Motor neuron (in vitro differentiated cells): ENCODE measurements around the gene AASS. TPM values are rescaled to one million over a fixed set of nuclear protein-coding genes. Genes with fewer than 3 reads are reported as not detected.
A peak's percentile ranks its signal among the peaks of the same experiment; 100 is the strongest.
"Not testable (repeated sequence)": the region's sequence is repeated elsewhere in the genome, so short reads cannot be mapped to it uniquely, and the experiment has no call there.

Experiments
- ATAC-seq, 8 experiments: fragments of 200-7000 bp; cut with Tn5 transposase; replicated peaks in 6 of 8; 2 replicates each; pipeline ENCODE4 v1.8.0; 2021; ENCODE audit warnings: mild to moderate bottlenecking in 8 of 8, moderate library complexity in 8 of 8
- H3K27ac ChIP-seq, 2 donors: fragments of 250-450 bp; sonication (Bioruptor Pico); 2 replicates each; pipeline ENCODE4 v1.9.0; 2021; ENCODE audit warnings: antibody characterized with exemption in 2 of 2, mild to moderate bottlenecking in 2 of 2, moderate library complexity in 1 of 2
- H3K4me1 ChIP-seq, 2 donors: fragments of 250-450 bp; sonication (Bioruptor Pico); replicated peaks in 1 of 2; 2 replicates each; pipeline ENCODE4 v1.6.1; 2021; ENCODE audit warnings: antibody characterized with exemption in 2 of 2, mild to moderate bottlenecking in 2 of 2, moderate library complexity in 1 of 2
- H3K4me3 ChIP-seq, 5 donors: fragments of 250-450 bp; sonication (Bioruptor Pico); 2 replicates each; pipeline ENCODE4 v1.9.0; 2021; ENCODE audit warnings: antibody characterized with exemption in 5 of 5, mild to moderate bottlenecking in 5 of 5, moderate library complexity in 4 of 5
- WGBS, 10 experiments: fragments of 450-650 bp; shearing (Covaris generic); methylation state at CpG; one replicate each; pipeline ENCODE4 v1.0.0; 2022; 5-methylcytosine and 5-hydroxymethylcytosine counted together
- in situ Hi-C, 9 experiments: fragments of 400-800 bp; cut with MboI; loops; one replicate each; pipeline ENCODE4 v1.15.0; 2021; ENCODE audit warnings: low sequenced_read_pairs in 9 of 9, low pct_unique_long_range_greater_than_20kb in 2 of 9; ENCODE audit not compliant: unreplicated experiment in 9 of 9
- total RNA-seq, 8 experiments: library from RNA; unstranded; fragments of 300-600 nt; gene quantifications; 2 replicates each; pipeline versions ENCODE4 v1.2.3 to v1.2.4, GENCODE V29; 2022

Gene AASS
- total RNA-seq, result 10 to 100 TPM in 7 of 8 experiments, 1 to 10 TPM in 1; 8.7 to 51.8 (median 16.2) TPM

DNA sequence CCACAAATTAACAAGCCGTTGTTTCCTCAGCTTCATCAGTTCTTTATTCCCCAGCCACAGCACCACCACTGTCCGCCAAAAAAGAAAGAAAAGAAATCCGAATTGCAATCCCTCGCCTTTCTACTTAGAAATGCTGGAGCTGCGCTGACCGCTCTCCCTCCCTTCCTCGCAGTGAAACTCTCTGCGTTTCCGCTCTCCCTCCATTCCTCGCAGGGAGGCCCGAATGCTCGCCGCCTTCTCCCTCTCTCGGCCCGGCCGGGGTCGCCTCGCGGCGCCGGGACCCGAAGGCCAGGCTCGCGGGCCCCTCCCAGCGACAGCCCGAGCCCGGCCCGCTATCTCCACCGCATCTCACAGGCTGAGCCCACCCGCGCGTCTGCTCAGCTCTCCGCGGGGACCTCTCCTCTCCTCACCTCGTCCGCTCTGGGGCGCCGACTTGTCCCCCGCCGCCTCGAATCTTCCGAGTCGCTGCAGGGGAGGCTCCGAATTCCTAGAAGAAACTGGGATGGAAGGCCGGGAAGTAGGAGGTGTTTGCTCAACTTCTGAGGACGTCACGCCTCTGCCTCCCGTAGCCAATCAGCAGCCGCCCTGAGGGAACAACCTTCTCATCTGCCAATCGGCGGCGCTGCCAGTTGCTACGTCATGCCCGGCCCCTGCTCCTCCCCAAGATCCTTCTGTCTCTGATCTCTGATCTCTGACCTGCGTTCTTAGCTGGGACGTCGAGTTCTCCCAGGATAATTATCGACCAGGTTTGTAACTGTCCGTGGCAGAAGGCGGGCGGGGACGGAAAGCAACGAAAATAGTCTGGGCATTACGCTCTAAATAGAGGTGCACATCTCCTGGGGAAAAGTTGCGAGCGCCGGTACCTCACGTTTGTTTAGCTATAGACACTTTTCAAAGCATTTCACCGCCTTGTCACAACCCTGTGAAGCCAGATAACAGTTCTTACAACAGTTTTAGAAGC lies at the start of gene AASS:
TSS of gene AASS (minus strand) at position 499 of the 961 bp plus-strand sequence. CDS start 10,523 bp downstream, outside the sequence.
- peak within 1 kb of the TSS in 1 of 2 donors; percentile 48 for H3K27ac ChIP-seq
- peak; percentile 94 to 99 (median 98) for ATAC-seq
- in situ Hi-C loops, result no loop called here
- peak within 1 kb of the TSS; percentile 58 to 96 (median 65) for H3K4me3 ChIP-seq
- 0 to 6% (median 0%) methylated on average over 1 to 32 of the region's 69 CpGs; no CpG with 5 or more reads in 2 of the 10 experiments for WGBS, 10 experiments
- peaks cover 3 to 4% of the 10 kb centered on the region in 2 donors for H3K4me1 ChIP-seq

DNA sequence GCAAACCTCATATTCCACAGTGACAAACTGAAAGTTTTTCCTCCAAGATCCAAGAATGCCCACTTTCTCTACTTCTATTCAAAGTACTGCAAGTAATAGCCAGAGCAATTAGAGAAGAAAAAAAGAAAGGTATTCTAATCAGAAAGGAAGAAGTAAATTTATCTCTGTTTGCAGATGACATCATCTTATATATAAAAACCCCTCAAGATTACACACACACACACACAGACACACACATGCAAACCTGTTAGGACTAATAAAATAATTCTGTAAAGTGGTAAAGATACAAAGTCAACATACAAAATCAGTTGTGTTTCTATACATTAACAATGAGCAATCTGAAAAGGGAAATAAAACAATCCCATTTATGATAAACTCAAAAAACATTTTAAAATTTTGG lies 44.7 kb upstream of the AASS start:
- H3K4me1 ChIP-seq, result no peaks in the 10 kb centered on the region
- ATAC-seq, result no peak
- H3K27ac ChIP-seq, result no peak overlapping the region
- in situ Hi-C loops, result no loop called here
- H3K4me3 ChIP-seq, result no peak overlapping the region

DNA sequence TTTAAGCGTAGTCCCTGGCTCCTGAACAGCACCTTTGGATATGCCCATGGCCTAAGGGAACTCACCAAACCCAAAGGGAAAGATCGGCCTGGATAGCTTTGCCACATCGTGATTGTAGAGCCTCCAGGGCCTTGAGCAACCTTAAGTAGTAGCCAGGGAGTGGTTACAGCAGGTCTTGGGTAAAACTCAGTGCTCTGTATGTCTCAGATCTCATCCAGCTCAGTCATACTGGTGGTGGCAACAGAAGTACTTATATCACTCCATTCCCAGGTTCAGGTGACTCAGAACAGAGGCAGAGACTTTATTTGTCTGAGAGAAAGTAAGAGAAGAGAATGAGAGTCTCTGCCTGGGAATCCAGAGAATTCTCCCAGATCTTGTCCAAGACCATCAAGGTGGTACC lies 39.1 kb upstream of the AASS start:
- in situ Hi-C loops, result no loop called here
- Histone ChIP-seq H3K27ac (no peak overlapping the region), H3K4me1 (no peaks in the 10 kb centered on the region), H3K4me3 (no peak overlapping the region)
- no peak for ATAC-seq
- WGBS, 10 experiments, result 0 to 90% (median 33%) methylated on average over 1 to 3 of the region's 3 CpGs; no CpG with 5 or more reads in 5 of the 10 experiments

DNA sequence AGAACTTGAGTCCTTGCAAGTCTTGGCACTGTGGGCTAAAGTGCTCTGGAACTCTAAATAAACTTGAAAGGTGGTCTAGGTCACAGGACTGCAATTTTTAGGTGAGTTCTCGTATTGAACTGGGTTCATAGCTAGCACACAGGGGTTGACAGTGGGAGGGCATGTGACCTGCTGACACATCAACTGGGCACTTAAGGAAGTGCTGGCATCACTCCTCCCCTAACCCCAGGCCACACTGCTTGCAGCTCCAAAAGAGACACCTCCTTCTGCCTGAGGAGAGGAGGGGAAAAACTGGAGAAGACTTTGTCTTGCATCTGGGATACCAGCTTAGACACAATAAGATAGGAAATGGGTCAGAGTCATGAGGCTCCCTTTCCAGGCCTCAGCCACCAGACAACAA lies 38.0 kb upstream of the AASS start:
- ATAC-seq, result no peak
- in situ Hi-C loops, result no loop called here
- Histone ChIP-seq H3K4me1 (no peaks in the 10 kb centered on the region), H3K4me3 (no peak overlapping the region), H3K27ac (no peak overlapping the region)
- WGBS, 10 experiments, result 0% methylated on average over 1 of the region's 1 CpG; no CpG with 5 or more reads in 7 of the 10 experiments

DNA sequence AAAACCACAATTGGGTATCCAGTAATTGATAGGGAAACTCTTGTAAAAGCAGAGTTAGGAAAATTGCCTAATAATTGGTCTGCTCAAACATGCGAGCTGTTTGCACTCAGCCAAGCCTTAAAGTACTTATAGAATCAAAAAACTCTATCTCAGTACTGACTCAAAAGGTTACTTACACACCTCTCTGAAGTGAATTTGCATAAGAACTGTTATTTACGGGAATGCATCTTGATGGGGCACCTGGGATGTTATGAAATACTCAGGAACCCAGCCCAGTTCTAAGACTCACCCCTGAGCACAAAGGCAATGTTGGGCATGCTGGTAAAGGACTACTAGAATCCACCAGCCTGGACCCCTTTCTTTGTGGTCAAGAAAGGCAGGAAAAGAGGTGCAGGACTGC lies 28.1 kb upstream of the AASS start:
- H3K4me1 ChIP-seq, H3K27ac ChIP-seq, ATAC-seq, H3K4me3 ChIP-seq, in situ Hi-C loops: not testable (repeated sequence)
- WGBS, 10 experiments, result 0 to 93% (median 80%) methylated on average over 1 to 2 of the region's 2 CpGs; no CpG with 5 or more reads in 3 of the 10 experiments

DNA sequence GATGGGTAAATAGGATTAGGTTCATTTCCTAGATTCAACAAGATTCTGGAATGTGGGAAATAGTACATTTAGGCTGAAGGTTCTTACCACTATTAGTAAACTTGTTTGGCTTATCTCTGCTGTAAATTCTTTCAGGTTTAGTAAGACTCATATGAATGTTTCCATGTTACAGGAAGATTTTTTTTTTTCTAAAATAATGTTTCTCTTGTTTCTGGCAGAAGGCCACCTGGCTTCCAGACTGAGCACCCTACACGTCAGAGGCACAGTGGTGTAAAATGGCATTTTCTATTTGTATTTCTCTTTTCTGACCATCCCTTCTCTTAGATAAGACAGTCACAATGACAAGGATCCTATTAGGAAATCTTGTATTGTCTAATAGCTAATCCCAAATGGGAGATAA lies 22.7 kb upstream of the AASS start:
- no peak for ATAC-seq
- 0 to 100% (median 55%) methylated on average over 1 of the region's 1 CpG for WGBS, 10 experiments
- in situ Hi-C loops, result no loop called here
- Histone ChIP-seq H3K4me1 (no peaks in the 10 kb centered on the region), H3K27ac (no peak overlapping the region), H3K4me3 (no peak overlapping the region)

DNA sequence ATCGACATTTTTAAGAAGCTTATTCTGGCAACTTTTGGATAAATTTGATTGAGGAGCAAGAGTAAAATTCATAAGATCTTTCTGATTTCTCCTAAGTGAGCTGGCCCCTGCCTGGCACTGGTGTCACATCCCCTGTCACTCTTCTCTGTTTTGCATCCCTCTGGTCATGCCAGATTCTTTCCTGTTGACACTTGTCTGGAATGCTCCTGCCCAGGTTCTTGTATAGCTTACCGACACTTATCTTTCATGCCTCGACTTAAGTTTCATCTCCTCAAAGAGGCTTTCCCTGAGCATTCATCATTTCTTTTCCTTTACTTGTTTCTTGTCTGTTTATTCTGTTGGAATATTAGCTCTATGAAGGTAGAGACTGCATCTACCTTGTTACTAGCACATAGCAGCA lies 22.2 kb upstream of the AASS start:
- Histone ChIP-seq H3K4me1 (no peaks in the 10 kb centered on the region), H3K4me3 (no peak overlapping the region), H3K27ac (no peak overlapping the region)
- no peak for ATAC-seq
- in situ Hi-C loops, result no loop called here
- 0 to 100% (median 85%) methylated on average over 1 to 3 of the region's 3 CpGs for WGBS, 10 experiments

DNA sequence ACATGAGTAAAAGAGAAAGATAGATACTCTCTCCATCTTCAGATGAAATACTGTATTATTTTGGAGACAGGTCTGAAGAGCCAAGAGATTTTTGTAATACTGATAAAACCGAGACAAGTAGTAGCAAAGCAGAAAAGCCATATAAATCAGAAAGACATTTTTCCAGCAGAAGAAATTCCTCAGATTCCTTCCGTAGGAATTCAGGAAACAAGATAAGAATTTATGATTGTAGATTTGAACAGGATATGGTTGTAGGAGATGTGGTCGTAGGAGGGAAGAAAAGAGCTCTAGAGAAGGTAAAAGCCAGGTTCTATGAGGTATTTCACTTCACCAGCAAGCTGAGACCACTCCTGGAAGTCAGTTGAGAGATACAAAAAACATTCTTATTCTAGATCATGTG lies 17.6 kb upstream of the AASS start:
- no peak overlapping the region for H3K4me3 ChIP-seq
- H3K4me1 ChIP-seq, result no peaks in the 10 kb centered on the region
- H3K27ac ChIP-seq, result no peak overlapping the region
- no peak for ATAC-seq
- WGBS, 10 experiments, result 5 to 97% (median 53%) methylated on average over 2 to 3 of the region's 3 CpGs; no CpG with 5 or more reads in 1 of the 10 experiments
- in situ Hi-C loops, result no loop called here

DNA sequence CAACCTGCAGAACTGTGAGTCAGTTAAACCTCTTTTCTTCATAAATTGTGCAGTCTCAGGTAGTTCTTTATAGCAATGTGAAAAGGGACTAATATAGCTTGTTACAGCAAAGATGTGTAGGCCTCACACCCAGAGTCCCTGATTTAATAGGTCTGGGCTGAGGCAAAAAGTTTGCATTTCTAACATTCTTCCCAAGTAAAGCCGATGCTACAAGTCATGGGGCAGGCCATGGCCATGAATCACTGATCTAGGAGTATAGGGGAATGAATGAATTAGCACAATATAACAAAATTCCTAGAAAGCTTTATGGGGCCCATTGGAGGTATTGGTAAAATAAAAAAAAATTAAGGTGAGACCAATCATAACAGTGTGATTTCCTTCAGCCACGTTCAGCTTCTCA lies 11.5 kb upstream of the AASS start:
- H3K4me3 ChIP-seq, result no peak overlapping the region
- 14 to 100% (median 86%) methylated on average over 1 to 2 of the region's 2 CpGs; no CpG with 5 or more reads in 2 of the 10 experiments for WGBS, 10 experiments
- ATAC-seq, result peak in 1 of 8 experiments; percentile 23
- in situ Hi-C loops, result no loop called here
- H3K4me1 ChIP-seq, result no peaks in the 10 kb centered on the region
- no peak overlapping the region for H3K27ac ChIP-seq

DNA sequence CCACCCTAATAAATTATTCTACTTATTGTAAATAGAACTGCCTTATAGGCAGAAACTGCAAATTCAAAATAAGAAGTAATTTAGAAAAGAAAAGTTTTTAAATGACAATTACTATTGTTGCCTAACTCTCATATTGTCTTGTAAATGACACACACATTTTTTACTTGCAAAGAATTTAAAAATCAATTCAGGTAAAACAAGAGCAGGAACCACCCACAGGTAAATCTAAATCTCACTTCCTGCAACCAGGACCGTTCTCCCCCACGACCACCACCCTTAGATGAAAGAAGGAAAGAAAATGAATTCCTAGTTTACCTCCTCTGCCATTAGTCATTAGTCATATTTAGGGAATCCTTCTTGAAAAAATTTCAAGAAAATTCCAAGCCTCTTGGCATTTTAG lies 4.8 kb upstream of the AASS start:
- in situ Hi-C loops, result no loop called here
- Histone ChIP-seq H3K27ac (no peak overlapping the region), H3K4me3 (no peak overlapping the region), H3K4me1 (no peaks in the 10 kb centered on the region)
- no peak for ATAC-seq
- 0 to 65% (median 37%) methylated on average over 2 of the region's 2 CpGs; no CpG with 5 or more reads in 1 of the 10 experiments for WGBS, 10 experiments

DNA sequence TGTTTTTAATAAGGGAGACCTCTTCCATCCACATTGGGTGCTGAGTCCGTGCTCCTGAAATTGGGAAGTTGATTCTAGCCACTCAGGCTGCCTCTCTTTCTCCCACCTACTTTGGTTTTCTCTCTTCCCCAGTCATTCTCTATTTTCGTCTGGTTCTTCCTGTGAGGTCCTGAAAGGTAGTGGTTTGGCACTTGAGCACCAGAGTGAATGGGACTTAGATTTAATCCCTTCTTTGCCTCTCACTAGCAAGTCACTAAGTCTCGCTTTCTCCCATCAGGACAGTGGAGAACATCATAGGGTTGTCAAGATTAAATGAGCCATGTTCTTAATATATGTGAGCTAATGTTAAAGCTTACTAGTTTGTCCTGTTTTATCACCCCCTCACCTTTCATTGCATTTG lies 4.0 kb upstream of the AASS start:
- no peak overlapping the region for H3K4me3 ChIP-seq
- WGBS, 10 experiments, result 17 to 100% (median 65%) methylated on average over 2 to 3 of the region's 3 CpGs; no CpG with 5 or more reads in 1 of the 10 experiments
- no peak for ATAC-seq
- in situ Hi-C loops, result no loop called here
- H3K4me1 ChIP-seq, result no peaks in the 10 kb centered on the region
- no peak overlapping the region for H3K27ac ChIP-seq

DNA sequence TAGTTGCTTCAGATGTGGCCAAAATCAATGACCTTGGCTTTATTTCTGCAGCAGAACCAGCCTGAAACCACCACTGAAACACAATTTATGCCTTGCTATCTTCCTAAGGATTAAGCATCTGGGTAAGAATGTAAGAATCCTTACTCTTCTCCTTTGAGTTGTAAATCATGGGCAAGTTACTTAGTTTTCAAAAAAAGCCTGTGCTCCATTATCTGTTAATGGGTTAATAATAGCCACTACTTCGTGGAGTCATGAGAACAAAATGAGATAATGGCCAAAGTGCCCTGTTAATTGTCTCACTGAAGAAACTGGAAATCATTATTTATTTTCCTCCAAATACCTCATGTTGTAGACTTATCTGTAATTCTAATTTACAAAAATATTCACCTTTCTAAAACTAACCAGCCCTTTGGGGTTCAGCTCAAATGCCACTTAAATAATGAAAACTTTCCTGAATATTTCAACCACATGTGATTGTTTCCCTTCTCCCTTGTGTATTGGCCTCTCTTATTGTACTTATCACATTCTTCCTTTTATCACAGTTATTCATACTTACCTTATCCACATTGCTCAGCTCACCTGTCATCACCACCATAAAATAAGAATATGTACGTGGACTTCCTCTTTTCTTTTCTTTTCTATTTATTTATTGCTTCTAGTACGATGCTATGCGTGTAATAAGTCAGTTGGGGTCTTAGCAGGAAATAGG lies 2.0 kb upstream of the AASS start:
- peaks cover 3 to 4% of the 10 kb centered on the region in 2 donors for H3K4me1 ChIP-seq
- in situ Hi-C loops, result no loop called here
- no peak overlapping the region for H3K4me3 ChIP-seq
- ATAC-seq, result no peak
- 40 to 83% (median 71%) methylated on average over 3 to 4 of the region's 4 CpGs for WGBS, 10 experiments
- H3K27ac ChIP-seq, result no peak overlapping the region

DNA sequence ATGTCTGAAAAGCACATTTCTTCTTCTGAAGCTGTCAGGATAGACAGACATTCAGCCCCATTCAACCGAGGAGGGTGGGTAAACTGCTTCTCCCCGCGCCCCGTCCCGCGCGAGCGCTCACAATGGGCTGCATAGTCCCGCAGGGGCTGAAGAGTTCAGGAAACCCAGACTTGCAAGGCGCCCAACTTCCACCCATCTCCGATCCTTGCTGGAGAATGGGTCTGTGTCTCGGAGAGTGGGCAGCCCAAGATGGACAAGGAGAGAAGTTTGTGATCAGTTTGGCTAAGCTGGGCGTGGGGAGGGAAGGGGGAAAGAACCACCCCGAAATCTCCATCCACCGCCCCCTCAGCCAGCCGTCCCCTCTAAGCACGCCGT lies 686 bp downstream of the AASS start:
- WGBS, 10 experiments, result 0 to 3% (median 0%) methylated on average over 1 to 17 of the region's 18 CpGs; no CpG with 5 or more reads in 1 of the 10 experiments
- H3K4me3 ChIP-seq, result peak overlapping the region; percentile 58 to 96 (median 65)
- ATAC-seq, result peak; percentile 9 to 19 (median 16)
- in situ Hi-C loops, result no loop called here
- peaks cover 3 to 4% of the 10 kb centered on the region in 2 donors for H3K4me1 ChIP-seq
- no peak overlapping the region for H3K27ac ChIP-seq
